Measurements from ENCODE around the gene OPCML. TPM values are rescaled to one million over a fixed set of nuclear protein-coding genes. Genes with fewer than 3 reads are reported as not detected.

The OPCML gene
- total RNA-seq, 1 experiment from 2014 or later, result not detected

DNA sequence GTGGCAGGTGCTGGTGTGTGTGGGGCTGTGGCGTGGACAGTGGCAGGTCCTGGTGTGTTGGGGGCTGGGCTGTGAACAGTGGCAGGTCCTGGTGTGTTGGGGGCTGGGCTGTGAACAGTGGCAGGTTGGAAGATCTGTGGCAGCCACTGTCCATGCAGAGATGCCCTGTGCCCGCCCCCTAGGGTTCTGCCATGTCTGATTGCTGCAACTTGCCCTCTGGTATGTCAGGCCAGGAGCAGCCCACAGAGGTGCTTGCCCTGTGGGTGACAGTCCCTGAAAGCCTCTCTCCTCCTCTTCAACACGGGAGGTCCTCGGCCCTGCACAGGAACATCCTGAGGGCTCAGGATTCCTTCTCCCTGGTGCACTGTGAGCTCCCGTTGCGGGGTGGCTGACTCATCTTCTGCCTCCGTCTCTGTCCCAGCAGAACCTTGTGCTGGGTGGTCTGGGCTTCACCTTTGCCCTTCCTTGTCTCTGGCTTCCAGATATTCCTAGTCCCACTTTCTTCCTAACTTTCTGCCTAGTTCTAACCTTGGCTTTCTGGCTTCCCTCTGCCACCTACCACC lies 13.5 kb downstream of the OPCML start:
- H3K36me3 ChIP-seq (ENCODE audit: control insufficient read depth, insufficient read depth, low read length), result no peaks in the 10 kb centered on the region
- no peaks in the 10 kb centered on the region for H3K36me3 Mint-ChIP-seq (ENCODE audit: insufficient read depth, unreplicated experiment)
- no peak overlapping the region for H3K27ac Mint-ChIP-seq (ENCODE audit: unreplicated experiment)
- no TSS peak for BruUV-seq (replicated peaks)
- H3K4me1 ChIP-seq, result peaks cover 7% of the 10 kb centered on the region; the same call in 1 of the 2 replicates
- H3K4me3 ChIP-seq (ENCODE audit: low read depth, low read length), result no peak overlapping the region
- DNase-seq, result no peak
- H3K4me3 Mint-ChIP-seq (ENCODE audit: unreplicated experiment), result no peak overlapping the region
- POLR2A ChIA-PET, result no interaction called here
- H3K27me3 ChIP-seq (replicated peaks; ENCODE audit: control insufficient read depth, insufficient read depth, low read length), result no peaks in the 10 kb centered on the region
- H3K9me3 ChIP-seq, result no peaks in the 10 kb centered on the region
- CTCF ChIA-PET, result no interaction called here
- TF ChIP-seq, protein P1, sequence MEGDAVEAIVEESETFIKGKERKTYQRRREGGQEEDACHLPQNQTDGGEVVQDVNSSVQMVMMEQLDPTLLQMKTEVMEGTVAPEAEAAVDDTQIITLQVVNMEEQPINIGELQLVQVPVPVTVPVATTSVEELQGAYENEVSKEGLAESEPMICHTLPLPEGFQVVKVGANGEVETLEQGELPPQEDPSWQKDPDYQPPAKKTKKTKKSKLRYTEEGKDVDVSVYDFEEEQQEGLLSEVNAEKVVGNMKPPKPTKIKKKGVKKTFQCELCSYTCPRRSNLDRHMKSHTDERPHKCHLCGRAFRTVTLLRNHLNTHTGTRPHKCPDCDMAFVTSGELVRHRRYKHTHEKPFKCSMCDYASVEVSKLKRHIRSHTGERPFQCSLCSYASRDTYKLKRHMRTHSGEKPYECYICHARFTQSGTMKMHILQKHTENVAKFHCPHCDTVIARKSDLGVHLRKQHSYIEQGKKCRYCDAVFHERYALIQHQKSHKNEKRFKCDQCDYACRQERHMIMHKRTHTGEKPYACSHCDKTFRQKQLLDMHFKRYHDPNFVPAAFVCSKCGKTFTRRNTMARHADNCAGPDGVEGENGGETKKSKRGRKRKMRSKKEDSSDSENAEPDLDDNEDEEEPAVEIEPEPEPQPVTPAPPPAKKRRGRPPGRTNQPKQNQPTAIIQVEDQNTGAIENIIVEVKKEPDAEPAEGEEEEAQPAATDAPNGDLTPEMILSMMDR (IDR thresholded peaks at IDR 0.05; ENCODE audit: insufficient read depth in 1 of 2, low read depth in 1 of 2, low read length in 1 of 2, severe bottlenecking in 1 of 2, unreplicated experiment in 1 of 2), result no peak
- H3K4me1 Mint-ChIP-seq (ENCODE audit: low read depth, unreplicated experiment), result no peaks in the 10 kb centered on the region
- intact Hi-C loops (cut with micrococcal nuclease; ENCODE audit: unreplicated experiment), result no loop called here
- no peaks in the 10 kb centered on the region for H3K27me3 Mint-ChIP-seq (ENCODE audit: insufficient read depth, unreplicated experiment)
- H3K9me3 Mint-ChIP-seq (ENCODE audit: unreplicated experiment), result no peaks in the 10 kb centered on the region

DNA sequence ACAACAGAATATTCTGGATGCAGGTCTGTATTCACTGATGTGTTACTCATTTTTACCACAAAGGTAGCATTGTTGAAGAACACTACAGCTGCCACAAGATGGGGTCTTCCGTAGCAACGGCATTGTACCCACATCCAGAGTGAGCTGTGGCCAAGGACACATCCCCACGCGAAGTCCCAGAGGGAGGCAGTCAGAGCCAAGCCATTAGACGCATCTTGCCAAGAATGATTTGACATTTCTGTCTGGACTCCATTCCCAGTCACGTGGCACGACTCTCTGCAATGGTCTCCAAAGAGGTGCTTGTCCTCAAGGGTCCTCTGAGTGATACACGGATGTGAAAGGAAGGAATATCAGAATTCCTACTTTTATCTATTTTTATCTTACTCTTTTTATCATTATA lies 15.5 kb downstream of the OPCML start:
- TF ChIP-seq, protein P1 (IDR thresholded peaks at IDR 0.05; ENCODE audit: insufficient read depth in 1 of 2, low read depth in 1 of 2, low read length in 1 of 2, severe bottlenecking in 1 of 2, unreplicated experiment in 1 of 2), result no peak
- Mint-ChIP-seq H3K27ac (ENCODE audit: unreplicated experiment) (no peak overlapping the region), H3K27me3 (ENCODE audit: insufficient read depth, unreplicated experiment) (peaks cover 3% of the 10 kb centered on the region), H3K36me3 (ENCODE audit: insufficient read depth, unreplicated experiment) (no peaks in the 10 kb centered on the region), H3K4me3 (ENCODE audit: unreplicated experiment) (no peak overlapping the region), H3K4me1 (ENCODE audit: low read depth, unreplicated experiment) (no peaks in the 10 kb centered on the region), H3K9me3 (ENCODE audit: unreplicated experiment) (peaks cover 2% of the 10 kb centered on the region)
- intact Hi-C loops (cut with micrococcal nuclease; ENCODE audit: unreplicated experiment), result no loop called here
- BruUV-seq (replicated peaks), result no TSS peak
- no peak for DNase-seq
- CTCF ChIA-PET, result no interaction called here
- Histone ChIP-seq H3K4me3 (ENCODE audit: low read depth, low read length) (no peak overlapping the region), H3K27me3 (replicated peaks; ENCODE audit: control insufficient read depth, insufficient read depth, low read length) (no peaks in the 10 kb centered on the region), H3K9me3 (no peaks in the 10 kb centered on the region), H3K4me1 (peaks cover 7% of the 10 kb centered on the region; the same call in 1 of the 2 replicates), H3K36me3 (ENCODE audit: control insufficient read depth, insufficient read depth, low read length) (no peaks in the 10 kb centered on the region)
- POLR2A ChIA-PET, result no interaction called here

DNA sequence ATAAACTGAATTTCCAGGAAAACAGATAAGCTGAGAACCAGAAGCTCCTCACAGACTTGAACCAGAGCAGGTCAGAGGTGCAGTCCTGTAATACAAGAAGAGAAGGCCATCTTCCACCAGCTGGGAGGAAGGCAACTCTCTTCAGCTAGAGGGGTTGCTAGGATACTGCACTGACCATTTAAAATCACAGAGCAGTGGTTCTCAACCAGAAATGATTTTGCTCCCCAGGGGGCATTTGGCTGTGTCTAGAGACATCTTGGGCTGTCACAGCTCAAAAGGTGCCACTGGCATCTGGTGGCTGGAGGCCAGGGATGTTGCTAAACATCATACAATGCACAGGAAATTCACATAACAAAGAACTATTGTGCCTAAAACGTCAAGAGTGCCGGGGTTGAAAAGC lies 17.2 kb downstream of the OPCML start:
- Histone ChIP-seq H3K4me3 (ENCODE audit: low read depth, low read length) (no peak overlapping the region), H3K4me1 (no peaks in the 10 kb centered on the region), H3K9me3 (no peaks in the 10 kb centered on the region), H3K36me3 (ENCODE audit: control insufficient read depth, insufficient read depth, low read length) (no peaks in the 10 kb centered on the region), H3K27me3 (replicated peaks; ENCODE audit: control insufficient read depth, insufficient read depth, low read length) (no peaks in the 10 kb centered on the region)
- ChIA-PET POLR2A (no interaction called here), CTCF (no interaction called here)
- intact Hi-C loops (cut with micrococcal nuclease; ENCODE audit: unreplicated experiment), result no loop called here
- H3K9me3 Mint-ChIP-seq (ENCODE audit: unreplicated experiment), result peaks cover 12% of the 10 kb centered on the region
- no peaks in the 10 kb centered on the region for H3K4me1 Mint-ChIP-seq (ENCODE audit: low read depth, unreplicated experiment)
- H3K4me3 Mint-ChIP-seq (ENCODE audit: unreplicated experiment), result no peak overlapping the region
- H3K36me3 Mint-ChIP-seq (ENCODE audit: insufficient read depth, unreplicated experiment), result no peaks in the 10 kb centered on the region
- TF ChIP-seq, protein P1 (IDR thresholded peaks at IDR 0.05; ENCODE audit: insufficient read depth in 1 of 2, low read depth in 1 of 2, low read length in 1 of 2, severe bottlenecking in 1 of 2, unreplicated experiment in 1 of 2), result no peak
- H3K27ac Mint-ChIP-seq (ENCODE audit: unreplicated experiment), result no peak overlapping the region
- DNase-seq, result no peak
- H3K27me3 Mint-ChIP-seq (ENCODE audit: insufficient read depth, unreplicated experiment), result peaks cover 12% of the 10 kb centered on the region
- BruUV-seq (replicated peaks), result no TSS peak
